Stomach smooth muscle (tissue), 2 donors: Measurements from ENCODE around the gene FICD.
"Not testable (repeated sequence)": the region's sequence is repeated elsewhere in the genome, so short reads cannot be mapped to it uniquely, and the experiment has no call there.

Experiments used
- H3K27ac ChIP-seq: one replicate; pipeline ENCODE4 v1.7.0; 2013; ENCODE audit warnings: mild to moderate bottlenecking, low read length, inconsistent platforms
- H3K27me3 ChIP-seq, 2 donors: one replicate each; pipeline ENCODE4 v1.7.0; 2013; ENCODE audit warnings: low read length in 2 of 2; ENCODE audit not compliant: insufficient read depth in 2 of 2, control insufficient read depth in 1 of 2
- H3K36me3 ChIP-seq, 2 donors: one replicate each; pipeline ENCODE4 v1.7.0; 2013; ENCODE audit warnings: low read length in 2 of 2; ENCODE audit not compliant: control insufficient read depth in 2 of 2, insufficient read depth in 2 of 2
- H3K4me1 ChIP-seq: one replicate; pipeline ENCODE4 v1.7.0; 2013; ENCODE audit warnings: low read length; ENCODE audit not compliant: control insufficient read depth, insufficient read depth
- H3K4me3 ChIP-seq, 2 donors: one replicate each; pipeline ENCODE4 v1.7.0; 2013; ENCODE audit warnings: low read length in 2 of 2
- H3K9ac ChIP-seq, 2 donors: one replicate each; pipeline ENCODE4 v1.7.0; 2013; ENCODE audit warnings: low read length in 2 of 2, mild to moderate bottlenecking in 1 of 2
- H3K9me3 ChIP-seq, 2 donors: one replicate each; pipeline ENCODE4 v1.7.0; 2013; ENCODE audit warnings: low read length in 2 of 2; ENCODE audit not compliant: control insufficient read depth in 2 of 2
- donor health status: healthy.
- donor health status: Pancreatic carcinoma.

Gene FICD

DNA sequence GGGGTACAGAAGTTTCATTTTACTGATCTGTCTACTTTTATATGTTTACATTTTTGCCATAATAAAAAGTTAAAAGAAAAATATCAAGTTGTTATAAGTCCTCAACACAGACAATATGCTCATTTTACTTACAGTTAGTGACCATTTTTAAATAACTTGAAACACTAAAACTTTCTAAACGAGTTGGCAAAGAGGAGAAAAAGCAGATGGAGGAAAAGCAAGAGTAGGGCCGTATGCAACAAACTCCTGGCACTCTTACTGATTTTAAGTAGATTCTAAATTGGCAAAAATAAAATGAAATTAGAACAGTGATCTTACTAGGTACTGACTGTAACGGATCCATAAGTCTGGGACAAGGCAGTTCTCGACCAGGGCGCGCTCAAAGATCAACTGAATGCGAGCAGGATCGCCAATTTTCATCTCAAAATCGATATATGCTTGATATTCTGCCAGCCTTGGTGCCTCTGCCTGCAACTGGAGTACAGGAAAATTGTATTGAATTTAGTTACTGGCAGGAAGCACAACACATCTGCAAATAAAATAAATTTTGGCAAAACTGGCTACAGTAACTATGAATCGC is 23.6 kb downstream of the FICD start:
- no peaks in the 10 kb centered on the region for H3K4me1 ChIP-seq
- H3K9me3 ChIP-seq: no peaks in the 10 kb centered on the region
- H3K36me3 ChIP-seq: peaks cover 43 to 53% of the 10 kb centered on the region in 2 donors
- no peak overlapping the region for H3K4me3 ChIP-seq
- no peak overlapping the region for H3K27ac ChIP-seq
- no peak overlapping the region for H3K9ac ChIP-seq
- no peaks in the 10 kb centered on the region for H3K27me3 ChIP-seq

- no peak overlapping the region for H3K4me3 ChIP-seq
- H3K27me3 ChIP-seq: no peaks in the 10 kb centered on the region
- no peak overlapping the region for H3K27ac ChIP-seq
- no peaks in the 10 kb centered on the region for H3K4me1 ChIP-seq
- H3K36me3 ChIP-seq: peaks cover 38 to 41% of the 10 kb centered on the region in 2 donors
- H3K9ac ChIP-seq: no peak overlapping the region
- no peaks in the 10 kb centered on the region for H3K9me3 ChIP-seq
Observed at GRCh38 chr12:108542320-108542719, 27.2 kb downstream of the FICD start.

DNA sequence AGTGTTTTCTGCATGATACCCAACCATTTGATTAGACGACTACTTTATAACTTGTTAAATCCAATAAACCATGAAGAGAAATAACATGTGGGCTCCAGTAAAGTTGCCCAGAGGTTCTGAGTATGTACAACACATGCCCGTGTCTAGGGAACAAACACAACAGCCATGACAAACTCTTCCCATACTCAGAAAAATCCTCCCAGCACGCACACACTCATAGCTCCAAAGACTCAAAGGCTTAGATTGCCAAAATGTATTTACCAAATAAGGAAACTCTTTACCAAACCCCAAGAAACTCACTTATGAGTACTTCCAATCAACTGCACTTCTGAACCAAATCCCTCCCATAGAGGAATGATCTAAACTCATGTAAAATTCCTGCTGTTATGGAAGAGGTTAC is 28.6 kb downstream of the FICD start:
- no peaks in the 10 kb centered on the region for H3K9me3 ChIP-seq
- no peak overlapping the region for H3K9ac ChIP-seq
- no peak overlapping the region for H3K4me3 ChIP-seq
- peaks cover 35 to 46% of the 10 kb centered on the region in 2 donors for H3K36me3 ChIP-seq
- no peaks in the 10 kb centered on the region for H3K4me1 ChIP-seq
- H3K27me3 ChIP-seq: no peaks in the 10 kb centered on the region
- H3K27ac ChIP-seq: no peak overlapping the region

GRCh38 chr12:108547686-108548085 is 32.6 kb downstream of the FICD start:
- H3K36me3 ChIP-seq: peaks cover 31 to 41% of the 10 kb centered on the region in 2 donors
- no peak overlapping the region for H3K4me3 ChIP-seq
- H3K4me1 ChIP-seq: no peaks in the 10 kb centered on the region
- H3K9me3 ChIP-seq: no peaks in the 10 kb centered on the region
- H3K27ac ChIP-seq: no peak overlapping the region
- no peak overlapping the region for H3K9ac ChIP-seq
- no peaks in the 10 kb centered on the region for H3K27me3 ChIP-seq

GRCh38 chr12:108548954-108549521 is 34.0 kb downstream of the FICD start:
- no peaks in the 10 kb centered on the region for H3K4me1 ChIP-seq
- H3K9ac ChIP-seq: no peak overlapping the region
- no peak overlapping the region for H3K27ac ChIP-seq
- H3K27me3 ChIP-seq: no peaks in the 10 kb centered on the region
- H3K36me3 ChIP-seq: peaks cover 23 to 30% of the 10 kb centered on the region in 2 donors
- no peak overlapping the region for H3K4me3 ChIP-seq
- H3K9me3 ChIP-seq: no peaks in the 10 kb centered on the region

- peaks cover 13 to 15% of the 10 kb centered on the region in 2 donors for H3K36me3 ChIP-seq
- no peaks in the 10 kb centered on the region for H3K9me3 ChIP-seq
- no peak overlapping the region for H3K4me3 ChIP-seq
- no peaks in the 10 kb centered on the region for H3K4me1 ChIP-seq
- no peak overlapping the region for H3K27ac ChIP-seq
- H3K27me3 ChIP-seq: no peaks in the 10 kb centered on the region
- no peak overlapping the region for H3K9ac ChIP-seq
Observed at GRCh38 chr12:108551535-108551934, 36.5 kb downstream of the FICD start.

DNA sequence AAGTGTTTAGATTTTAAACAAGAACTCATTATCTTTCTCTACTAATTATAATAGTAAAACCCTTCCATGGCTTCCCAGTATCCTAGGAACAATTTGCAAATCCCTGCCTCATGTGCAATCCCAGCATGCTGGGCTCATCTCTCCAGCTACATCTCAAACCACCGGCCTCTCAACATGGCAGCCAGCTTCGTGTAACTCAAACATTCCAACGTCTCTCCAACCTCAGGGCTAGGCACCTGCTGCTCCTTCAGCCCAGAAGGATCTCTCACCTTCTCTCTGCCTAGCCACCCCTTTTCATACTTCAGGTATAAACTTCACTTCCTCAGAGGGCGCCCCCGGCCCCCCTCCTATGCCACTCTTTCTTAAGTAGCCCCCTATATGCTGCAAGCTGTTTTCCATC is 38.7 kb downstream of the FICD start:
- Histone ChIP-seq H3K36me3 (peaks cover 2 to 6% of the 10 kb centered on the region in 2 donors), H3K27ac (no peak overlapping the region), H3K9me3 (no peaks in the 10 kb centered on the region), H3K4me1 (peaks cover 17% of the 10 kb centered on the region), H3K4me3 (no peak overlapping the region), H3K9ac (no peak overlapping the region), H3K27me3 (no peaks in the 10 kb centered on the region)

DNA sequence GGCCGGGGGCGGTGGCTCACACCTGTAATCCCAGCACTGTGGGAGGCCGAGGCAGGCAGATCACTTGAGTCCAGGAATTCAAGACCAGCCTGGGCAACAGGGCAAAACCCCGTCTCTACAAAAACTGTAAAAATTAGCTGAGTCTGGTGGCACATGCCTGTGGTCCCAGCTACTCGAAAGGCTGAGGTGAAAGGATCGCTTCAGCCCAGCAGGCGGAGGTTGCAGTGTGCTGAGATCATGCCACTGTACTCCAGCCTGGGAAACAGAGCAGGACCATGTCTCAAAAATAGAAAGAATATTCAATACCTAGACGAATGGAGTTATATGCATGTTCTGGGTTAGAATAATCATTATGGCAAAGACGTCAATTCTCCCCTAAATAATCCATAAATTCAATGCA is 40.3 kb downstream of the FICD start:
- not testable (repeated sequence) for H3K36me3 ChIP-seq, H3K9me3 ChIP-seq, H3K9ac ChIP-seq, H3K4me3 ChIP-seq, H3K27ac ChIP-seq, H3K27me3 ChIP-seq
- H3K4me1 ChIP-seq: peaks cover 31% of the 10 kb centered on the region

DNA sequence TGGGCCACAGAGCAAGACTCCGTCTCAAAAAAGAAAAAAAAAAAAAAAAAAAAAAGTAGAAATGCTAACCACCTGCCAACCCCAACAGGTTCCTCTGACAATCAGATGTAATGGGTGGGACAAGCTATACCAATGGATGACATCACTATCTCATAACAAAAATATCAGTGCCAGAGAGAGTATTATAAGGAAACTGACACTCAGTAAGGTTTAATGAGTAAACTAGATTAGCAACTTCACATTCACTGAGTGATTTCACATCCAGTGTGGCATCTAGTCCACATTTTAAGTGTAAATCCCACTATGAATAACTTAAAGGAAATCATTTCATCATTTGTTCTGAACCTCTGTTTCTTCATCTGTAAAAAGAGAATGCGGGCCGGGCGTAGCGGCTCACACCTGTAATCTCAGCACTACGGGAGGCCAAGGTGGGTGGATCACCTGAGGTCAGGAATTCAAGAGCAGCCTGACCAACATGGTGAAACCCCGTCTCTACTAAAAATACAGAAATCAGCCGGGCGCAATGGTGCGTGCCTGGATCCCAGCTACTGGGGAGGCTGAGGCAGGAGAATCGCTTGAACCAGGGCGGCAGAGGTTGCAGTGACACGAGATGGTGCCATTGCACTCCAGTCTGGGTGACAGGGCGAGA is 44.1 kb downstream of the FICD start:
- Histone ChIP-seq H3K9ac (no peak overlapping the region), H3K36me3 (peaks cover 2 to 3% of the 10 kb centered on the region in 2 donors), H3K27ac (no peak overlapping the region), H3K27me3 (no peaks in the 10 kb centered on the region), H3K4me3 (peak overlapping the region in 1 of 2 donors; percentile 100), H3K4me1 (peaks cover 47% of the 10 kb centered on the region), H3K9me3 (no peaks in the 10 kb centered on the region)

DNA sequence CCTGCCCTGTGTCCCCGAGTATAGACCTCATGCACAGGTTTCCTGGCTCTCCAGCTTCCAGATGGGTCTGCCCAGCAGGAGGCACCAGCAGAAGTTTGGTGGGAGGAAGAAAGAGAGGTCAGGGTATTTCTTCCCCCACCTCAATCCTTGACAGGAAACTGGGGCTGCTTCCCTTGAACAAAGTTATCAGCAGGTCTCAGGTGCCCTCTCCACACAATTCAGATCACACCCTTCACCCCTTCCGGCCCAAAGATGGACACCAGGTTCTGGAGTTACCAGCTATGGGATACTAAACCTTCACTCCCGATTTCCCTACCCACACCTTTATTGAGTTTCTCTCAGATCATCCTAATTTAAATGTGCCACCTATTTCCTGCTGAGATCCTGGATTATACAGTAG is 44.7 kb downstream of the FICD start:
- Histone ChIP-seq H3K9ac (peak overlapping the region; percentile 43 to 98), H3K27me3 (no peaks in the 10 kb centered on the region), H3K27ac (no peak overlapping the region), H3K9me3 (no peaks in the 10 kb centered on the region), H3K4me3 (peak overlapping the region; percentile 100), H3K36me3 (peaks cover 8% of the 10 kb centered on the region in 2 donors), H3K4me1 (peaks cover 50% of the 10 kb centered on the region)

DNA sequence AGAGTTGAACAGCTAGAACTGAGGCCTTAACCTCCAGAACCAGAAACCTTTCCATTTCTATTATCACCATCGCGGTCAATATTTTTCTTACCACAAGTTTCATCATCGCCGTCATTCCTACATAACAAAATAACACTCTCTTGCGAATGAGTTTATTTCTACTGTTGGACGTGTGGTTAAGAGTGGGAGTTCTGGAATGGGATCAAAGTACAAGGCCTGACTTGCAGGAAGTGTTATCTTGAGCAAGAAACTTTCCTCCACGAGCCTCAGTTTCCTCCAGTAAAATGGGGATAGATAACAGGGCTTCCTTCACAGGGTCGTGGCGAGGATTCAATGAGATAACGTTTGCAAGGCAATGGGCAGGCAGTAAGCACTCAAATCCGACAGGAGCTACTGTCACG is 45.2 kb downstream of the FICD start:
- Histone ChIP-seq H3K4me1 (peaks cover 50% of the 10 kb centered on the region), H3K27ac (peak overlapping the region; percentile 91), H3K36me3 (peaks cover 12 to 13% of the 10 kb centered on the region in 2 donors), H3K9me3 (no peaks in the 10 kb centered on the region), H3K27me3 (no peaks in the 10 kb centered on the region), H3K4me3 (peak overlapping the region; percentile 100), H3K9ac (peak overlapping the region; percentile 98 to 99)
